H1 (cell line): ENCODE measurements around the gene GPHB5. TPM values are rescaled to one million over a fixed set of nuclear protein-coding genes. Genes with fewer than 3 reads are reported as not detected.

Experiments used
- CTCF ChIA-PET: fragments of 300-600 bp; sonication (Branson Sonifier 250); formaldehyde crosslinking; loops from one replicate; lab custom pipeline; 2021; ENCODE audit not compliant: partially characterized antibody; lab: Charles Lee
- POLR2A ChIA-PET: fragments of 300-600 bp; sonication (Branson Sonifier 250); formaldehyde crosslinking; loops from one replicate; lab custom pipeline; 2021; ENCODE audit warnings: inconsistent platforms; ENCODE audit not compliant: partially characterized antibody; lab: Charles Lee
- DNase-seq, 2 experiments: peaks; one replicate each; pipeline versions ENCODE4 v3.0.0 to v3.0.0-alpha.2; 2010 to 2022; ENCODE audit warnings: low spot score in 2 of 2, low read depth in 1 of 2, mixed read lengths in 1 of 2
- FAIRE-seq: peaks from 2 replicates; lab custom pipeline; 2011; peaks lifted over from hg19 to GRCh38; lab: Jason Lieb, UNC
- H2AFZ ChIP-seq: 2 replicates; pipeline ENCODE4 v1.8.1; 2012; ENCODE audit warnings: low read length, inconsistent platforms
- H2AK5ac ChIP-seq: 2 replicates; pipeline ENCODE4 v1.6.1; 2013; ENCODE audit warnings: low read depth, low read length
- H2BK120ac ChIP-seq: replicated peaks from 2 replicates; pipeline ENCODE3; 2013; ENCODE audit warnings: low read depth, low read length, inconsistent platforms
- H2BK12ac ChIP-seq: 2 replicates; pipeline ENCODE4 v1.6.1; 2013; ENCODE audit warnings: low read depth, low read length
- H2BK15ac ChIP-seq: 2 replicates; pipeline ENCODE4 v1.6.1; 2013; ENCODE audit warnings: low read length
- H2BK20ac ChIP-seq: 2 replicates; pipeline ENCODE4 v1.6.1; 2013; ENCODE audit warnings: low read length
- H2BK5ac ChIP-seq: 2 replicates; pipeline ENCODE4 v1.6.1; 2013; ENCODE audit warnings: low read depth, low read length
- H3K14ac ChIP-seq: 2 replicates; pipeline ENCODE4 v1.6.1; 2013; ENCODE audit warnings: inconsistent platforms; ENCODE audit not compliant: insufficient read length
- H3K18ac ChIP-seq: 2 replicates; pipeline ENCODE4 v1.6.1; 2013; ENCODE audit warnings: low read length; ENCODE audit errors: extremely low read depth
- H3K23ac ChIP-seq: 2 replicates; pipeline ENCODE4 v1.6.1; 2013; ENCODE audit warnings: inconsistent platforms; ENCODE audit not compliant: insufficient read length
- H3K23me2 ChIP-seq: 2 replicates; pipeline ENCODE4 v1.6.1; 2013; ENCODE audit warnings: low read depth, low read length
- H3K27ac ChIP-seq: 2 replicates; pipeline ENCODE4 v1.6.1; 2011; ENCODE audit warnings: low read depth, low read length, inconsistent platforms
- H3K27me3 ChIP-seq, 4 experiments: replicated peaks in 1 of 4; 1 replicate in 1 of 4; 2 replicates in 3 of 4; pipeline versions ENCODE4 v1.6.1 to v1.8.1; 2011 to 2013; ENCODE audit warnings: low read length in 3 of 4, mild to moderate bottlenecking in 3 of 4, inconsistent platforms in 2 of 4, mixed read lengths in 2 of 4, moderate library complexity in 1 of 4; ENCODE audit not compliant: control insufficient read depth in 3 of 4, insufficient read depth in 3 of 4; ENCODE audit errors: extremely low read depth in 1 of 4
- H3K36me3 ChIP-seq, 4 experiments: 2 replicates each; pipeline versions ENCODE4 v1.6.1 to v1.8.1; 2011 to 2013; ENCODE audit warnings: mild to moderate bottlenecking in 4 of 4, low read length in 3 of 4, moderate library complexity in 2 of 4, control low read depth in 1 of 4, inconsistent platforms in 1 of 4; ENCODE audit not compliant: insufficient read depth in 4 of 4, control insufficient read depth in 2 of 4
- H3K4ac ChIP-seq: replicated peaks from 2 replicates; pipeline ENCODE3; 2013; ENCODE audit warnings: low read length, low read depth, mixed read lengths, inconsistent platforms; ENCODE audit not compliant: insufficient read length
- H3K4me1 ChIP-seq, 4 experiments: replicated peaks in 1 of 4; 1 replicate in 1 of 4; 2 replicates in 3 of 4; pipeline versions ENCODE4 v1.6.1 to v1.8.1; 2011 to 2013; ENCODE audit warnings: low read length in 3 of 4, inconsistent platforms in 2 of 4, mixed read lengths in 1 of 4; ENCODE audit not compliant: insufficient read depth in 4 of 4, control insufficient read depth in 3 of 4
- H3K4me2 ChIP-seq, 2 experiments: 2 replicates each; pipeline versions ENCODE4 v1.6.1 to v1.8.1; 2011 to 2013; ENCODE audit warnings: low read depth in 2 of 2, low read length in 2 of 2, control low read depth in 1 of 2, inconsistent platforms in 1 of 2, mild to moderate bottlenecking in 1 of 2; ENCODE audit not compliant: insufficient read depth in 1 of 2
- H3K4me3 ChIP-seq, 4 experiments: fragments of 200-600, 300-600 bp in 1 of 4; sonication (generic), shearing (Covaris generic), sonication (Bioruptor Twin) in 1 of 4; 2 replicates each; pipeline versions ENCODE4 v1.5.1 to v1.8.1; 2011 to 2016; ENCODE audit warnings: low read length in 4 of 4, low read depth in 3 of 4, control low read depth in 2 of 4, inconsistent platforms in 2 of 4, mild to moderate bottlenecking in 2 of 4, mixed read lengths in 1 of 4, moderate library complexity in 1 of 4; ENCODE audit not compliant: insufficient read depth in 2 of 4; ENCODE audit errors: extremely low read depth in 1 of 4
- H3K56ac ChIP-seq: replicated peaks from 2 replicates; pipeline ENCODE3; 2013; ENCODE audit warnings: low read depth, mild to moderate bottlenecking, mixed read lengths, low read length, inconsistent platforms; ENCODE audit not compliant: insufficient read length
- H3K79me1 ChIP-seq: 2 replicates; pipeline ENCODE4 v1.6.1; 2013; ENCODE audit warnings: low read depth, low read length, control low read depth
- H3K79me2 ChIP-seq, 2 experiments: 2 replicates each; pipeline versions ENCODE4 v1.6.1 to v1.8.1; 2012 to 2013; ENCODE audit warnings: low read length in 2 of 2, mild to moderate bottlenecking in 2 of 2, inconsistent platforms in 1 of 2; ENCODE audit not compliant: insufficient read depth in 2 of 2, control insufficient read depth in 1 of 2
- H3K9ac ChIP-seq, 4 experiments: replicated peaks in 1 of 4; 1 replicate in 1 of 4; 2 replicates in 3 of 4; pipeline versions ENCODE4 v1.6.1 to v1.8.1; 2011 to 2013; ENCODE audit warnings: low read depth in 3 of 4, low read length in 3 of 4, control low read depth in 2 of 4, mild to moderate bottlenecking in 2 of 4, moderate library complexity in 2 of 4, inconsistent platforms in 1 of 4; ENCODE audit errors: extremely low read depth in 1 of 4
- H3K9me3 ChIP-seq, 2 experiments: 2 replicates each; pipeline versions ENCODE4 v1.6.1 to v1.8.1; 2012 to 2013; ENCODE audit warnings: mild to moderate bottlenecking in 2 of 2, moderate library complexity in 2 of 2, control low read depth in 1 of 2, inconsistent platforms in 1 of 2, low read depth in 1 of 2, low read length in 1 of 2, mixed read lengths in 1 of 2; ENCODE audit not compliant: insufficient read depth in 2 of 2
- H4K20me1 ChIP-seq, 2 experiments: replicated peaks in 1 of 2; 2 replicates each; pipeline versions ENCODE3 to v1.8.1; 2011 to 2013; ENCODE audit warnings: inconsistent platforms in 2 of 2, low read length in 2 of 2, mild to moderate bottlenecking in 1 of 2; ENCODE audit not compliant: insufficient read depth in 2 of 2, control insufficient read depth in 1 of 2
- H4K5ac ChIP-seq: 2 replicates; pipeline ENCODE4 v1.6.1; 2013; ENCODE audit warnings: low read length, low read depth, mixed read lengths, inconsistent platforms; ENCODE audit not compliant: insufficient read length
- H4K8ac ChIP-seq: 2 replicates; pipeline ENCODE4 v1.8.0; 2013; ENCODE audit warnings: mild to moderate bottlenecking, moderate library complexity, low read length, inconsistent platforms; ENCODE audit not compliant: insufficient read depth; ENCODE audit errors: extremely low read depth
- H4K91ac ChIP-seq: replicated peaks from 2 replicates; pipeline ENCODE3; 2013; ENCODE audit warnings: low read length, mixed read lengths, inconsistent platforms; ENCODE audit not compliant: insufficient read length
- CHD2 ChIP-seq: IDR thresholded peaks from 2 replicates; pipeline ENCODE4 v1.6.1; 2012; ENCODE audit warnings: low read length, improper control_type of control experiment
- WGBS, 2 experiments: shearing (Covaris generic) in 1 of 2; methylation state at CpG; one replicate each; pipeline versions ENCODE4 v1.1.6 to v1.1.7; 2013 to 2015; ENCODE audit warnings: low lambda C conversion rate in 2 of 2, mixed read lengths in 2 of 2, inconsistent platforms in 1 of 2, low coverage in 1 of 2, missing lambda C conversion rate in 1 of 2; ENCODE audit not compliant: insufficient replicate concordance in 2 of 2, insufficient coverage in 1 of 2, insufficient read length in 1 of 2; ENCODE audit errors: extremely low coverage in 1 of 2, missing lambda C conversion rate in 1 of 2; 5-methylcytosine and 5-hydroxymethylcytosine counted together
- polyA plus RNA-seq, 7 experiments: library from polyadenylated mRNA; depleted of rRNA in 3 of 7; stranded (reverse) in 5 of 7; unstranded in 2 of 7; fragments of >200 nt in 5 of 7; fragments of 200-250 nt in 2 of 7; gene quantifications; 1 replicate in 5 of 7; 2 replicates in 1 of 7; 4 replicates in 1 of 7; pipeline versions ENCODE4 v1.2.1 to v1.2.3, GENCODE V29; 2011 to 2013; ENCODE audit warnings: missing spikeins in 2 of 7, mixed read lengths in 2 of 7
- total RNA-seq: library from RNA; stranded (reverse); fragmentation: NEBNext Ultra II Directional; extraction: Animal tissue kit (Norgen Biotek cat#: 25700); gene quantifications from 2 replicates; pipeline ENCODE4 v1.2.1, GENCODE V29; 2021

Gene GPHB5
- total and polyA plus RNA-seq, 2 of the 8 experiments (the other 6 are each of a cell fraction or from before 2014, with no cell fraction given) = not detected

DNA sequence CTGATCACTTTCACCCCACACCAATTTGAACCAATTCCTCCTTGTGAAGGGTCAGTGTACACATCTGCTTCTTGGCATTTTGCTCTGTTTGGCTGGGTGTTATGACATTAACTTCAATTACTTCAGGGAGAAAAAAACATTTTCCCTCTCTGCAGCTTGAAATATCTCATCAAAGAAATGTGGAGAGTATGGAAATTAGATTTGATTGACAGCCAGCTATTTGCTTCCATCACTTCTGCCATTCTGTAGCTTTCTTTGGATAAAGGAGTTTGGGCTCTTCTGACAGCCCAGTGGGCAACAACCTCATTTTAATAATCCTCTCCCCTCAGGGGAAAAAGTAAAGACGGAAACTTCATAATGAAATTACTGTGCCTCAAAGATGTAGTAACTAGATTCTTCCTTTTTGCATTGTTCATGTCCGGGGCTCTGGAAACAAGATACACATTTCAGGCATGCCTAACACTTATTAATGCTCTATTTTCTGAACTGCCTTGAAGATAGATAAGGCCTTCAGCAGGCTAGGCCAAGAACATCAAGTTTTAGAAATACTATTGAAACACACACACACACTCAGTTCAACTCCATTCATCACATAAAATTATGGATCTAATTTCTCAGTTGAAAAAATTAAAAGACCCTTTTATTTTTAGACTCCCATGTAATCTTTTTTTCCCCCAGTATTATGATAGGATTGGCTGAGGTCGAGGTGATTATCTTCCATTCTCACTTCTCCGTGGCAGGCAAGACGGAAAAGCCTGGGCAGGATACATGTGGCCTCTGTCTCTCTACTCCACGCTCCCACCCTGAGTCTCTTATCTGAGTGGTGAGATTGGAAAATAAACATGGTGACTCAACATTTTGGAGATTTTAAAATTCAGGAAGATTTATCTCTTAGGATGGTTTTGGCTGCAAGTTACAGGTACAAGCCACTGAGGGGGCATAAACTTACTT is 10.3 kb upstream of the GPHB5 start:
- no peak overlapping the region for H3K56ac ChIP-seq
- H4K20me1 ChIP-seq = no peaks in the 10 kb centered on the region
- POLR2A ChIA-PET = no interaction called here
- 90% methylated on average over 6 of the region's 6 CpGs; no CpG with 5 or more reads in 1 of the 2 experiments for WGBS, 2 experiments
- H3K27ac ChIP-seq = no peak overlapping the region
- H3K23ac ChIP-seq = no peak overlapping the region
- H3K4me1 ChIP-seq = no peaks in the 10 kb centered on the region
- no peaks in the 10 kb centered on the region for H3K36me3 ChIP-seq
- H3K27me3 ChIP-seq = no peaks in the 10 kb centered on the region
- H3K79me2 ChIP-seq = no peaks in the 10 kb centered on the region
- DNase-seq = no peak
- H3K9me3 ChIP-seq = no peaks in the 10 kb centered on the region
- no peak overlapping the region for H2BK5ac ChIP-seq
- no peak overlapping the region for H3K18ac ChIP-seq
- no peak overlapping the region for H2BK12ac ChIP-seq
- H2AK5ac ChIP-seq = no peak overlapping the region
- no peak overlapping the region for H4K91ac ChIP-seq
- H3K23me2 ChIP-seq = no peaks in the 10 kb centered on the region
- no peak overlapping the region for H2BK120ac ChIP-seq
- no peak overlapping the region for H3K9ac ChIP-seq
- H3K79me1 ChIP-seq = no peaks in the 10 kb centered on the region
- H3K4ac ChIP-seq = no peak overlapping the region
- no peak overlapping the region for H2AFZ ChIP-seq
- H2BK20ac ChIP-seq = no peak overlapping the region
- H3K4me3 ChIP-seq = no peak overlapping the region
- FAIRE-seq = no peak
- CTCF ChIA-PET = no interaction called here
- H4K8ac ChIP-seq = no peak overlapping the region
- no peak overlapping the region for H3K14ac ChIP-seq
- H2BK15ac ChIP-seq = no peak overlapping the region
- H3K4me2 ChIP-seq = no peak overlapping the region
- H4K5ac ChIP-seq = no peak overlapping the region
- no peak for TF ChIP-seq CHD2
